GM18867 (cell line): Measurements from ENCODE around the gene RCVRN.

ENCODE experiments used
- ATAC-seq: cut with Tn5 transposase; IDR thresholded peaks from one replicate; pipeline ENCODE4 v1.9.1; 2021; ENCODE audit warnings: mild to moderate bottlenecking, moderate library complexity; ENCODE audit not compliant: unreplicated experiment

Gene RCVRN

DNA sequence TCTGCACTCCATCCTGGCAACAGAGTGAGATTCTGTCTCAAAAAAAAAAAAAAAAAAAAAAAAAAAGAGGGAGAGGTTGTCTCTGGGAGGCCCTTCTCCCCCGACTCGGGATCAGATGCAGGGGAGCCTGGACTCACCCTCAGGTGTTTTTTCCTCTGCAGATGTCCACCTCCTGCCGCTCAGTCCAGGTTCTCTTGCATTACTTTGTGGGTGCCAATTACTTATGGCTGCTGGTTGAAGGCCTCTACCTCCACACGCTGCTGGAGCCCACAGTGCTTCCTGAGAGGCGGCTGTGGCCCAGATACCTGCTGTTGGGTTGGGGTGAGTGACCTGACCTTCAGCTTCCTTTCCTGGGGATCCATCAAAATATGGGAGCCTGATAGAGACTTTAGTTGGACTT lies 45.3 kb downstream of the RCVRN start:
- ATAC-seq, result no peak

DNA sequence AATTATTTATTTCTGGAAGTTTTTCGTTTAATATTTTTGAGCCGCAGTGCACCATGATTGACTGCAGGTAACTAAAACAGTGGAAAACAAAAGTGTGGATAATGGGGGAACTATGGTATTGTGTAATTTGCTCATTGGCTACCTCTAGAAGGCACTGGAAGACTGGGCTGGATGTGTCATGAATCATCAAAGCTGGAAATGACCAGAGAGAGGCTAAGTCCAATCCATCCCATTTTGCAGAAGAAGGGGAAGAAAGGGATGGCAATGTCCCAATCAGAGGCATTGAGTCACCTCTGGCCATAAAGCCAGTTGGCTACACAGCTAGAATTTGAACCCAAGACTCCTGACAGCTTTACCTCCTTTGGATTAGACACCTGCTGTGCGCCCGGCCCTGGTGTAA lies 50.0 kb downstream of the RCVRN start:
- ATAC-seq, result no peak

DNA sequence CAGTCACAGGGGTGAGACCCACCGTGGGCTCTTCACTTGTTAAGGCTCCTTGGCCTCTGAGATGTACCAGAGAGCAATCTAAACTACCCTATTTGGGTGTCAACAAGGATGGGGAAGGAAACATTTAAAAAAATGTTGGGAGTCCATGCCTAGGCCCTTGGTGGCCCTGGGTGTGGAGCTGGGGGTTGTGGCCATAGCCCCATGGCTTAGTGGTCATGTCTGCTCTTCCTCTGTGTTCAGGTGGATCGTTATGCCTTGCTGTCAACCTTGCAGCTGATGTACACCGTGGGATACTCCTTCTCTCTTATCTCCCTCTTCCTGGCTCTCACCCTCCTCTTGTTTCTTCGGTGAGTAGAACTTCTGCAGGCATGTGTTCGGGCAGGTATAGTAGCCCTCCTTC lies 50.8 kb downstream of the RCVRN start:
- ATAC-seq, result no peak

DNA sequence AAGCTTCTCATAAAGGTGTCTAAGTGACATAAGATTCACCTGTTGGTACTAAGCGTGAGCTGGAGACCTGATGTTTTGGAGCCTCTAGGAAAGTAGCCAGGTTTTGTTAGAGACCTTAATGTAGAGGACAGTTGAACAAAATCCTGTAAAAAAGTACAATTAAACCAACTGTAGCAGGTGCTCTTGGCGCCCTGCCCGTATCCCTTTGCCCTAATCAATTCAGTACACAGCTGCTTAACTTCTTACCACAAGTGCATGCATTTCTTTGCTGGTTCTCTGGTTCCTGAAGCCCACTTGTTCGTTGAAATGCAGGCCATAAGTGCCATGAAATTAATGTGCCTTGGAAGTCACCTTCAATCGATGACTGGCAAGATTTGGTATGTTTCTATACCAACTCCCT lies 54.9 kb downstream of the RCVRN start:
- ATAC-seq, result no peak
